ENCODE data around the gene BLM.

DNA sequence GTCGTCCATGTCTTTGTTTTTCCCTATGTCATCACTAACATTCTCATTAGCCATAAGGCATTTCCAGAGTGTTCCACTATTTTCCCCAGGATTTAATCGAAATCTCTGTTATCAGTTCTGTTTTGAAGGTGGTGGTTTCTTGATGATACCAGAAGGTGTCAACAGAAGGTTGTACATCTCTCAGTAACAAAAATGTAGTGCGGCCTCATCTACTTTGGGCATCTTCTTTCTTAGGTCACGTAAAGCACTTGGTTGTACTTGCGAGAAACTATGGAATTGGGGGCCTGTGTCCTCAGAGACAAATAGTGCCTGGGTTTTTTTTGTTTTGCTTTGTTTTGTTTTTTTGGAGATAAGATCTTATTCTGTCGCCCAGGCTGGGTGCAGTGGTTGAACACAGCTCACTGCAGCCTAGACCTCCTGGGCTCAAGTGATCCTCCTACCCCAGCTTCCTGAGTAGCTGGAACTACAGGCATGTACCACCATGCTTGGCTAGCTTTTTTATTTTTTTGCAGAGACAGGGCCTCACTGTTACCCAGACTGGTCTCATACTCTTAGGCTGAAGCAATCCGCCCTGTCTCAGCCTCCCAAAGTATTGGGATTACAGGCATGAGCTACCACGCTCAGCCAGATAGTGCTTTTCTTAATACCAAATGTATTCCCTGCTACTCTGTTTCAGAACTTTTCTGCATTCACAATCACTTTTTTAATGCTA, 90.1 kb downstream of the BLM start:
- TF ChIP-seq, protein P1, sequence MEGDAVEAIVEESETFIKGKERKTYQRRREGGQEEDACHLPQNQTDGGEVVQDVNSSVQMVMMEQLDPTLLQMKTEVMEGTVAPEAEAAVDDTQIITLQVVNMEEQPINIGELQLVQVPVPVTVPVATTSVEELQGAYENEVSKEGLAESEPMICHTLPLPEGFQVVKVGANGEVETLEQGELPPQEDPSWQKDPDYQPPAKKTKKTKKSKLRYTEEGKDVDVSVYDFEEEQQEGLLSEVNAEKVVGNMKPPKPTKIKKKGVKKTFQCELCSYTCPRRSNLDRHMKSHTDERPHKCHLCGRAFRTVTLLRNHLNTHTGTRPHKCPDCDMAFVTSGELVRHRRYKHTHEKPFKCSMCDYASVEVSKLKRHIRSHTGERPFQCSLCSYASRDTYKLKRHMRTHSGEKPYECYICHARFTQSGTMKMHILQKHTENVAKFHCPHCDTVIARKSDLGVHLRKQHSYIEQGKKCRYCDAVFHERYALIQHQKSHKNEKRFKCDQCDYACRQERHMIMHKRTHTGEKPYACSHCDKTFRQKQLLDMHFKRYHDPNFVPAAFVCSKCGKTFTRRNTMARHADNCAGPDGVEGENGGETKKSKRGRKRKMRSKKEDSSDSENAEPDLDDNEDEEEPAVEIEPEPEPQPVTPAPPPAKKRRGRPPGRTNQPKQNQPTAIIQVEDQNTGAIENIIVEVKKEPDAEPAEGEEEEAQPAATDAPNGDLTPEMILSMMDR (conservative IDR thresholded peaks at IDR 0.05 in 1 of 2, IDR thresholded peaks at IDR 0.05 in 1 of 2; ENCODE audit: low read depth in 1 of 2, low read length in 2 of 2) = no peak
- TF ChIP-seq EZH2 (IDR thresholded peaks at IDR 0.05; ENCODE audit: low read length, missing control alignments) = no peak
